SU-DHL-6 (cell line): ENCODE data around the gene C20orf96.

ENCODE experiments used
- CTCF ChIP-seq: fragments of 200-600 bp; sonication (generic); IDR thresholded peaks from one replicate; pipeline ENCODE4 v1.5.1; 2017; ENCODE audit warnings: antibody characterized with exemption, mild to moderate bottlenecking, low read length, moderate library complexity; ENCODE audit not compliant: insufficient read depth, poor library complexity, severe bottlenecking
- EZH2phosphoT487 ChIP-seq: fragments of 200-600 bp; sonication (generic), shearing (Covaris generic); conservative IDR thresholded peaks from 2 replicates; pipeline ENCODE4 v1.6.1; 2018; ENCODE audit warnings: mild to moderate bottlenecking, antibody characterized with exemption, low read length, moderate library complexity, mixed read lengths

- TF ChIP-seq CTCF (no peak), EZH2phosphoT487 (no peak)
Measured at GRCh38 chr20:297098-297924, 6.8 kb upstream of the C20orf96 start, which contains the start of gene ZCCHC3.
